ENCODE results near the gene ENPP1. TPM values are rescaled to one million over a fixed set of nuclear protein-coding genes. Genes with fewer than 3 reads are reported as not detected.

ENPP1 gene
- polyA plus RNA-seq, 1 experiment, result 30.4 TPM

- Histone ChIP-seq H3K27me3 (ENCODE audit: control insufficient read depth, insufficient read depth, low read length) (no peaks in the 10 kb centered on the region), H3K4me3 (ENCODE audit: low read depth, low read length) (no peak overlapping the region), H3K9me3 (ENCODE audit: control insufficient read depth, insufficient read depth, low read length) (no peaks in the 10 kb centered on the region), H3K27ac (ENCODE audit: low read depth, low read length) (no peak overlapping the region)
- no peak for TF ChIP-seq CTCF (IDR thresholded peaks at IDR 0.05; ENCODE audit: low read depth, low read length)
- CTCF ChIA-PET, result interaction anchor here (0.8 to 10.6 kb wide), 2 partner anchors 21 to 343 kb away, joined by 3 to 61 read pairs; no protein-coding TSS in a partner anchor
- DNase-seq (ENCODE audit: low read depth, low spot score), result no peak
- POLR2A ChIA-PET, result interaction anchor here (1.5 kb wide), 1 partner anchor 15 kb away, joined by 3 read pairs; the partner anchor contains the start of gene CCN2
These were observed 128.3 kb downstream of the ENPP1 start for GRCh38 chr6:131936156-131936555.

- H3K9me3 ChIP-seq (ENCODE audit: control insufficient read depth, insufficient read depth, low read length), result no peaks in the 10 kb centered on the region
- H3K27ac ChIP-seq (ENCODE audit: low read depth, low read length), result no peak overlapping the region
- DNase-seq (ENCODE audit: low read depth, low spot score), result no peak
- TF ChIP-seq CTCF (IDR thresholded peaks at IDR 0.05; ENCODE audit: low read depth, low read length), result no peak
- H3K27me3 ChIP-seq (ENCODE audit: control insufficient read depth, insufficient read depth, low read length), result no peaks in the 10 kb centered on the region
- CTCF ChIA-PET, result interaction anchor here (1.1 to 10.6 kb wide), 5 partner anchors 12 to 363 kb away, joined by 3 to 61 read pairs (median 4); no protein-coding TSS in a partner anchor
- POLR2A ChIA-PET, result no interaction called here
- H3K4me3 ChIP-seq (ENCODE audit: low read depth, low read length), result no peak overlapping the region
These were observed 129.4 kb downstream of the ENPP1 start for GRCh38 chr6:131937226-131937625.

- CTCF ChIA-PET, result interaction anchor here (1.1 to 10.6 kb wide), 6 partner anchors 13 to 362 kb away, joined by 3 to 61 read pairs (median 5); no protein-coding TSS in a partner anchor
- POLR2A ChIA-PET, result interaction anchor here (1.0 to 2.0 kb wide), 6 partner anchors 9 to 194 kb away, joined by 3 to 19 read pairs (median 4); partner anchors contain the start of gene CCN2
- H3K27me3 ChIP-seq (ENCODE audit: control insufficient read depth, insufficient read depth, low read length), result no peaks in the 10 kb centered on the region
- H3K9me3 ChIP-seq (ENCODE audit: control insufficient read depth, insufficient read depth, low read length), result no peaks in the 10 kb centered on the region
- DNase-seq (ENCODE audit: low read depth, low spot score), result peak; percentile 56
- peak overlapping the region; percentile 50 for H3K27ac ChIP-seq (ENCODE audit: low read depth, low read length)
- no peak for TF ChIP-seq CTCF (IDR thresholded peaks at IDR 0.05; ENCODE audit: low read depth, low read length)
- no peak overlapping the region for H3K4me3 ChIP-seq (ENCODE audit: low read depth, low read length)
These were observed 130.1 kb downstream of the ENPP1 start for GRCh38 chr6:131937703-131938631.

Small RNAs within 50 kb of the gene (small RNA-seq; reads per million reads assigned to genes)
- gene MIR548H5 (ENCODE audit: insufficient read length, low read depth) (not detected), gene SELENOKP2 (ENCODE audit: insufficient read length, low read depth) (not detected)

Other genes with a start within 250 kb of the ENPP1 start
- gene ARG1, start 234.8 kb upstream of the ENPP1 start, polyA plus RNA-seq (2011; rRNA removed), result not detected in 2 replicates
- 32.5 and 40.1 TPM in 2 replicates for gene MED23, start 179.8 kb upstream of the ENPP1 start, polyA plus RNA-seq (2011; rRNA removed)
- 0.11 and 0.14 TPM in 2 replicates for gene ENPP3, start 170.7 kb upstream of the ENPP1 start, polyA plus RNA-seq (2011; rRNA removed)
- gene OR2A4, start 106.6 kb upstream of the ENPP1 start, polyA plus RNA-seq (2011; rRNA removed), result 0.04 TPM in 1 of 2 replicates, not detected in the other
- not detected in 2 replicates for gene CTAGE9, start 97.0 kb upstream of the ENPP1 start, polyA plus RNA-seq (2011; rRNA removed)
- 768 and 955 TPM in 2 replicates for gene CCN2, start 143.4 kb downstream of the ENPP1 start, polyA plus RNA-seq (2011; rRNA removed)

All from AG04450 (cell line).